Heart left ventricle (tissue), 16 donors: ENCODE results near the gene LRRN3. TPM values are rescaled to one million over a fixed set of nuclear protein-coding genes. Genes with fewer than 3 reads are reported as not detected.

Experiments used
- ATAC-seq, 4 donors: fragments of 200-7000 bp; cut with Tn5 transposase; one replicate each; pipeline ENCODE4 v1.9.1; 2020 to 2022; ENCODE audit warnings: moderate library complexity in 4 of 4, mild to moderate bottlenecking in 3 of 4, moderate number of reproducible peaks in 1 of 4
- DNase-seq, 5 donors: peaks; one replicate each; pipeline ENCODE4 v3.0.0-alpha.2; 2020
- H3K27ac ChIP-seq, 12 donors: fragments of 200-600 bp; sonication (generic) in 4 of 12; one replicate each; pipeline versions ENCODE4 v1.5.0 to v1.8.0; 2016 to 2022; ENCODE audit warnings: mild to moderate bottlenecking in 2 of 12
- H3K27me3 ChIP-seq, 9 donors: fragments of 200-600 bp; sonication (generic) in 2 of 9; one replicate each; pipeline versions ENCODE4 v1.5.1 to v1.8.0; 2016 to 2022; ENCODE audit warnings: mild to moderate bottlenecking in 3 of 9
- H3K36me3 ChIP-seq, 9 donors: fragments of 200-600 bp; sonication (generic) in 2 of 9; one replicate each; pipeline versions ENCODE4 v1.5.0 to v1.8.0; 2018 to 2022; ENCODE audit warnings: mild to moderate bottlenecking in 2 of 9
- H3K4me1 ChIP-seq, 12 donors: fragments of 200-600 bp; sonication (generic) in 4 of 12; one replicate each; pipeline versions ENCODE4 v1.5.0 to v1.8.0; 2016 to 2022; ENCODE audit warnings: mild to moderate bottlenecking in 3 of 12
- H3K4me3 ChIP-seq, 12 donors: fragments of 200-600 bp; sonication (generic) in 4 of 12; one replicate each; pipeline versions ENCODE4 v1.5.0 to v1.8.0; 2017 to 2022; ENCODE audit warnings: mild to moderate bottlenecking in 9 of 12, moderate library complexity in 4 of 12
- H3K9me3 ChIP-seq, 12 donors: fragments of 200-600 bp; sonication (generic) in 4 of 12; one replicate each; pipeline versions ENCODE4 v1.5.0 to v1.8.0; 2016 to 2022; ENCODE audit warnings: mild to moderate bottlenecking in 1 of 12
- CTCF ChIP-seq, 12 donors: fragments of 200-600 bp; sonication (generic) in 4 of 12; IDR thresholded peaks; one replicate each; pipeline versions ENCODE4 v1.5.0 to v1.8.0; 2018 to 2022; ENCODE audit warnings: antibody characterized with exemption in 12 of 12, mild to moderate bottlenecking in 5 of 12
- POLR2A ChIP-seq, 2 donors: fragments of 450-650 bp; IDR thresholded peaks; one replicate each; pipeline ENCODE4 v1.6.1; 2017; ENCODE audit warnings: antibody characterized with exemption in 2 of 2, mild to moderate bottlenecking in 2 of 2, moderate library complexity in 2 of 2
- WGBS, 4 donors: extraction: QIAGEN DNeasy Blood & Tissue Kit in 2 of 4; methylation state at CpG; one replicate each; pipeline versions ENCODE4 v1.1.5 to v1.1.7; 2013 to 2018; 5-methylcytosine and 5-hydroxymethylcytosine counted together
- intact Hi-C, 10 donors: fragments of 100-400 bp; cut with DNase I; formaldehyde crosslinking; loops; one replicate each; pipeline versions ENCODE4 v1.11.1 to v1.14.2; 2022
- polyA plus RNA-seq, 2 donors: library from polyadenylated mRNA; stranded (reverse); fragments of 200-250 nt; gene quantifications; one replicate each; pipeline ENCODE4 v1.2.3, GENCODE V29; 2013
- total RNA-seq, 9 donors: library from RNA; depleted of rRNA in 2 of 9; stranded (reverse); fragments of >200 nt in 2 of 9; fragmentation: NEBNext Ultra II Directional in 3 of 9; extraction: Animal tissue kit (Norgen Biotek cat#: 25700) in 3 of 9; gene quantifications; one replicate each; pipeline versions ENCODE4 v1.1.0 to v1.2.4, GENCODE V29; 2016 to 2023
- donor health status: ischemic (EF 13 %, LVEDD 7.1; RV severe dilation, severe dysfunction).
- donor health status: healthy with polysubstance abuse.
- donor health status: DM: no; HTN: yes; CAD: no.
- donor health status: DM: no; HTN: no; CAD: no.
- donor health status: ischemic (EF 25% LVEDD 6.9; RV normal size, moderate dysfunction).
- donor health status: ischemic (EF 25% LVEDD 5.7; RV mildly dilated, moderate dysfunction).
- donor health status: healthy.
- donor health status: DM: yes; HTN: yes; CAD: no.
- donor health status: ischemic (EF 35%, LVEDD 5.7; RV mildly dilated, moderate dysfunction).
- donor health status: nonischemic (EF 11% LVEDD 7.7; RV severe dilation, severe dysfunction).
- donor health status: DM: yes; HTN: yes; CAD: no.
- donor health status: PGD.
- donor health status: ischemic (EF 29% LVEDD 5.4; RV normal size, mild dysfunction).
- donor health status: nonischemic (EF 23%, LVEDD 6.1; RV moderate dilation, normal function).

LRRN3 gene
- total and polyA plus RNA-seq, 11 donors, result 0.52 to 11.0 (median 2.3) TPM

GRCh38 chr7:111103136-111103535 lies 12.2 kb downstream of the LRRN3 start:
- no peak for ATAC-seq
- no peak for DNase-seq
- WGBS, 4 donors, result 96 to 98% (median 97%) methylated on average over 4 of the region's 4 CpGs
- Histone ChIP-seq H3K36me3 (no peaks in the 10 kb centered on the region), H3K4me3 (no peak overlapping the region), H3K4me1 (peaks cover 0 to 15% (median 3%) of the 10 kb centered on the region in 12 donors), H3K27me3 (no peaks in the 10 kb centered on the region), H3K9me3 (no peaks in the 10 kb centered on the region), H3K27ac (no peak overlapping the region)
- intact Hi-C loops, result loop anchor here in 1 of 10 donors (10.0 kb wide), 1 partner anchor 1008 kb away; no protein-coding TSS in a partner anchor
- no peak for TF ChIP-seq CTCF (IDR thresholded peaks at IDR 0.05)

- WGBS, 4 donors, result 93 to 97% (median 95%) methylated on average over 4 of the region's 4 CpGs
Measured at GRCh38 chr7:111103678-111104274, 12.8 kb downstream of the LRRN3 start.

GRCh38 chr7:111104710-111105109 lies 13.8 kb downstream of the LRRN3 start:
- Histone ChIP-seq H3K4me3 (no peak overlapping the region), H3K9me3 (no peaks in the 10 kb centered on the region), H3K27ac (no peak overlapping the region), H3K4me1 (peaks cover 0 to 11% (median 3%) of the 10 kb centered on the region in 12 donors), H3K27me3 (no peaks in the 10 kb centered on the region), H3K36me3 (no peaks in the 10 kb centered on the region)
- no peak for ATAC-seq
- no peak for TF ChIP-seq CTCF (IDR thresholded peaks at IDR 0.05)
- no peak for TF ChIP-seq POLR2A (IDR thresholded peaks at IDR 0.05)
- intact Hi-C loops, result loop anchor here in 1 of 10 donors (10.0 kb wide), 1 partner anchor 1010 kb away; no protein-coding TSS in a partner anchor
- DNase-seq, result no peak
- 90 to 93% (median 92%) methylated on average over 3 of the region's 3 CpGs for WGBS, 4 donors

More at GRCh38 chr7:111103678-111104274, 12.8 kb downstream of the LRRN3 start:
- no peaks in the 10 kb centered on the region for H3K27me3 ChIP-seq
- no peak for DNase-seq
- ATAC-seq, result no peak
- TF ChIP-seq POLR2A (IDR thresholded peaks at IDR 0.05) (no peak), CTCF (IDR thresholded peaks at IDR 0.05) (no peak)
- intact Hi-C loops, result loop anchor here in 1 of 10 donors (10.0 kb wide), 1 partner anchor 1009 kb away; no protein-coding TSS in a partner anchor
- no peaks in the 10 kb centered on the region for H3K36me3 ChIP-seq
- H3K4me3 ChIP-seq, result no peak overlapping the region
- H3K4me1 ChIP-seq, result peaks cover 0 to 10% (median 3%) of the 10 kb centered on the region in 12 donors
- H3K27ac ChIP-seq, result no peak overlapping the region
- no peaks in the 10 kb centered on the region for H3K9me3 ChIP-seq

- DNase-seq (no peak), ATAC-seq (no peak)
- H3K27ac ChIP-seq, result no peak overlapping the region
- TF ChIP-seq POLR2A (IDR thresholded peaks at IDR 0.05) (no peak), CTCF (IDR thresholded peaks at IDR 0.05) (no peak)
- intact Hi-C loops, result loop anchor here in 1 of 10 donors (10.0 kb wide), 1 partner anchor 1010 kb away; no protein-coding TSS in a partner anchor
- H3K4me3 ChIP-seq, result no peak overlapping the region
- no peaks in the 10 kb centered on the region for H3K36me3 ChIP-seq
- 91 to 95% (median 94%) methylated on average over 3 of the region's 3 CpGs for WGBS, 4 donors
- H3K9me3 ChIP-seq, result no peaks in the 10 kb centered on the region
- peaks cover 0 to 11% (median 3%) of the 10 kb centered on the region in 12 donors for H3K4me1 ChIP-seq
- no peaks in the 10 kb centered on the region for H3K27me3 ChIP-seq
Measured at GRCh38 chr7:111105269-111105668, 14.3 kb downstream of the LRRN3 start.
